Fibroblast of skin of back (primary cell): Measurements from ENCODE around the gene GUCY1A2. TPM values are rescaled to one million over a fixed set of nuclear protein-coding genes. Genes with fewer than 3 reads are reported as not detected.
"Not testable (repeated sequence)": the region's sequence is repeated elsewhere in the genome, so short reads cannot be mapped to it uniquely, and the experiment has no call there.

ENCODE experiments used
- DNase-seq: peaks from one replicate; pipeline ENCODE4 v3.0.0-alpha.2; 2013
- polyA plus RNA-seq, 2 experiments: library from polyadenylated mRNA; unstranded; fragments of 120-200 nt; gene quantifications; one replicate each; pipeline ENCODE4 v1.2.1, GENCODE V29; 2013; ENCODE audit not compliant: insufficient read length in 2 of 2

Gene GUCY1A2, protein sequence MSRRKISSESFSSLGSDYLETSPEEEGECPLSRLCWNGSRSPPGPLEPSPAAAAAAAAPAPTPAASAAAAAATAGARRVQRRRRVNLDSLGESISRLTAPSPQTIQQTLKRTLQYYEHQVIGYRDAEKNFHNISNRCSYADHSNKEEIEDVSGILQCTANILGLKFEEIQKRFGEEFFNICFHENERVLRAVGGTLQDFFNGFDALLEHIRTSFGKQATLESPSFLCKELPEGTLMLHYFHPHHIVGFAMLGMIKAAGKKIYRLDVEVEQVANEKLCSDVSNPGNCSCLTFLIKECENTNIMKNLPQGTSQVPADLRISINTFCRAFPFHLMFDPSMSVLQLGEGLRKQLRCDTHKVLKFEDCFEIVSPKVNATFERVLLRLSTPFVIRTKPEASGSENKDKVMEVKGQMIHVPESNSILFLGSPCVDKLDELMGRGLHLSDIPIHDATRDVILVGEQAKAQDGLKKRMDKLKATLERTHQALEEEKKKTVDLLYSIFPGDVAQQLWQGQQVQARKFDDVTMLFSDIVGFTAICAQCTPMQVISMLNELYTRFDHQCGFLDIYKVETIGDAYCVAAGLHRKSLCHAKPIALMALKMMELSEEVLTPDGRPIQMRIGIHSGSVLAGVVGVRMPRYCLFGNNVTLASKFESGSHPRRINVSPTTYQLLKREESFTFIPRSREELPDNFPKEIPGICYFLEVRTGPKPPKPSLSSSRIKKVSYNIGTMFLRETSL
- 0.31 TPM for polyA plus RNA-seq (2013, experiment 1 of 2; ENCODE audit: insufficient read length)
- 0.85 TPM for polyA plus RNA-seq (2013, experiment 2 of 2; ENCODE audit: insufficient read length)

DNA sequence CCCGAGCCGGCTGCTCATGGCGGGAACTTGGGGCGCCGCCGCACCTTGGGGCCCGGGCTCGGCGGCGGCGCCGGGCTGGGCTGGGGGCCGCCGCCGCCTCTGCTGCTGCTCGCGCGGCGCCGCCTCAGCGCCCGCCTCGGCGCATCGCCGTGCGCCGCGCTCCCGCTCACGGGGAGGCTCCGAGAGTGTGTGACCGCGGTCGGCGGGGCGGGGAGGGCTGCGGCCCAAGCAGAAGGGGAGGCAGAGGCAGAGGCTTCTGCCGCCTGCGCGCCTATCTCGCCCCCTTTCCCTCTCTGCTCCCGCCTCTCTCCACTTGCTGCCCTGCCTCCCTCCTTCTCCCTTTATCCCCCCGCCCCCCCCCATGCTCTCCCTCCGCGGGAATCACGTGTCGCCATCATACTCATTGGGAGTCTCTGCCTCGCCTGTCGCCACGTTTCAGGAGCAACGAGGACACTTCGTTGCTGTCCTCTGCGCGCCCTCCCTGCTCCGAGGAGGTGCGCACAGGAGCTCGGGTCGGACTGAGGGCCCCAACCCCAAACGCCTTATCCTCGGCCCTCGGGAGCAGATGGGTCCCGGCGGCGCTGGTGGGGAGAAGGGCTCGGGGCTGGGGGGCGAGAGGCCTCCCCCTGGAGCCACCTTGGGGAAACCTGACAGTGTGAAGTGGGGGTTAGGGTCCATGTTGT, at the start of gene GUCY1A2:
TSS of gene GUCY1A2 (minus strand) at position 258 of the 683 bp plus-strand sequence. CDS start 421 bp downstream, outside the sequence.
- DNase-seq: no peak

GRCh38 chr11:107054391-107054790, 36.1 kb upstream of the GUCY1A2 start:
- no peak for DNase-seq

GRCh38 chr11:107051332-107051731, 33.1 kb upstream of the GUCY1A2 start:
- not testable (repeated sequence) for DNase-seq

DNA sequence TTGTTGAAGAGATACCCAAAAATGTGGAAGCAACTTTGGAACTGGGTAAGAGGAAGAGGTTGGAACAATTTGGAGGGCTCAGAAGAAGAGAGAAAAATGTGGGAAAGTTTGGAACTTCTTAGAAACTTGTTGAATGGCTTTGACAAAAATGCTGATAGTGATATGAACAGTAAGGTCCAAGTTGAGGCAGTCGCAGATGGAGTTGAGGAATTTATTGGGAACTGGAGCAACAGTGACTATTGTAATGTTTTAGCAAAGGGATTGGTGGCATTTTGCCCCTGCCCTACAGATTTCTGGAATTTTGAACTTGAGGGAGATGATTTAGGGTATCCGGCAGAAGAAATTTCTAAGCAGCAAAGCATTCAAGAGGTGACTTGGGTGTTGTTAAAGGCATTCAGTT, 32.6 kb upstream of the GUCY1A2 start:
- not testable (repeated sequence) for DNase-seq

- peak; percentile 47 for DNase-seq
Measured at GRCh38 chr11:107050121-107050520, 31.8 kb upstream of the GUCY1A2 start.

GRCh38 chr11:107044503-107044902, 26.2 kb upstream of the GUCY1A2 start:
- no peak for DNase-seq

GRCh38 chr11:107043242-107044006, 25.1 kb upstream of the GUCY1A2 start:
- DNase-seq: peak; percentile 97

GRCh38 chr11:107042748-107043147, 24.5 kb upstream of the GUCY1A2 start:
- no peak for DNase-seq

GRCh38 chr11:107041088-107041444, 22.8 kb upstream of the GUCY1A2 start:
- DNase-seq: peak; percentile 66

GRCh38 chr11:107040433-107041087, 22.3 kb upstream of the GUCY1A2 start:
- DNase-seq: no peak

DNA sequence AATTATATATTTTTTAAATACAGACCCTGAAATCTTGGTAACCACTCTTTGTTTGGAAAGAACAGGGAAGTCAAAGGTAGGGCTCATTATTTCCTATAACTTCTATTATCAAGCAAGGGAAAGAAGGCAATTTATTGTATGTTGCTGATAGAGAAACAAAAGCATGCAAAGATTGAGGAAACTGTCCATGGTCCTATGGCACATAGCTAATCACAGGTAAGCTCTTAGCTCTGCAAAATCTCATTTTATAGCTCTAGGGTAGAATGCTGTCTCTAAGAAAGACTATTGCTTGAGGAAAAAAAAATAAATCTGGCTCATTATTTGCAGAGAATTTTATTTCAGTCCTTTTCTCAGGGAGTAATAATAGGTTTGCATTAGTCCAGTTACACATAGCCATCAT, 7.4 kb upstream of the GUCY1A2 start:
- DNase-seq: no peak

GRCh38 chr11:107020594-107020993, 2.3 kb upstream of the GUCY1A2 start:
- no peak for DNase-seq

DNA sequence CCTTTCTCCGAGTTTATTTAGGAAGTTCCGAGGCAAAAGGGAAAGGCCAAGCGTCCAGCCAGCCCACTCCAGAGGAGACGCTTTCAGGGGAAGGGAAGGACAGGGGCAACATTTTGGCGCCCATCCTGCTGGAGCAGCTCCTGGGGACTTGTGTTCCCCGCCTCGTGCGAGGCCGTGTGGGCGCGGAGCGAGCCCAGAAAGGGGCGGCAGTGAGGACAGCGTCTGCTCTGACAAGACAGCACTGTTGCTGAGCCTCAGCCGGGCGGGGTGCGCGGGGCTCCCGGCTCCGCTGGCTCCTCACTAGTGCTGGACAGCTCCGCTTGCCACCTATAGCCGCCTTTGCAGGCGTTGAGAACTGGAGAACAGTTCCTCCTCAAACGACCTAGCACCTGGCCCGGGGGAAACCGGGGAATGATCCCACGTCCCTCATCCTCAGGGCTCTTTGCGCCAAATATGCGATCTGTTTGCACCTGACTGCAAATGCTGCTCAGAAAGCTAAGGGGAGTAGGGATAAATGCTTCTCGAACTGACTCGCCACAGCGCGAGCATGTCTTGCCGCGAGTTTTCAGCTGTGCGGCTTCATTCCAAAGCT, 722 bp upstream of the GUCY1A2 start:
- DNase-seq: peak; percentile 75

GRCh38 chr11:107017433-107018218, 650 bp downstream of the GUCY1A2 start:
- DNase-seq: peak; percentile 57

- no peak for DNase-seq
Measured at GRCh38 chr11:107017104-107017432, 1.2 kb downstream of the GUCY1A2 start.

GRCh38 chr11:107014871-107015270, 3.4 kb downstream of the GUCY1A2 start:
- DNase-seq: no peak

DNA sequence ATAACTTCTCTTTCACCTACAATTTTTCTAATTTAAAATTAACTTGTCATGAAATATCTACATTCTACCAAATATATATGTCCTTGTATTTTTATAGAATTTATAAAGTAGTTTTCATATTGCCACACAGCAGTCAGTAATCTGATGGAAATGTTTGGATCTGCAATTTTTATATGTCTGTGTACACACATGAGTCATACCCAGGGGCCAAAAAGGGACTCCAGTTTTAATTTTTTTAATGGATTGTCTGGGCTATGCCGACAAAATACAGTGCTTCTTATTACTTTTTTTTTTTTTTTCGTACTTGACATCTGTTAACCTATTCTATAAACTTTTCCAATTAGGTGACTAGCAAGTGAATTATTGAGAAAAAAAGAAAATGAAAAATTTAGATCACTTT, 6.3 kb downstream of the GUCY1A2 start:
- DNase-seq: no peak

- no peak for DNase-seq
Measured at GRCh38 chr11:107009190-107009589, 9.1 kb downstream of the GUCY1A2 start.

DNA sequence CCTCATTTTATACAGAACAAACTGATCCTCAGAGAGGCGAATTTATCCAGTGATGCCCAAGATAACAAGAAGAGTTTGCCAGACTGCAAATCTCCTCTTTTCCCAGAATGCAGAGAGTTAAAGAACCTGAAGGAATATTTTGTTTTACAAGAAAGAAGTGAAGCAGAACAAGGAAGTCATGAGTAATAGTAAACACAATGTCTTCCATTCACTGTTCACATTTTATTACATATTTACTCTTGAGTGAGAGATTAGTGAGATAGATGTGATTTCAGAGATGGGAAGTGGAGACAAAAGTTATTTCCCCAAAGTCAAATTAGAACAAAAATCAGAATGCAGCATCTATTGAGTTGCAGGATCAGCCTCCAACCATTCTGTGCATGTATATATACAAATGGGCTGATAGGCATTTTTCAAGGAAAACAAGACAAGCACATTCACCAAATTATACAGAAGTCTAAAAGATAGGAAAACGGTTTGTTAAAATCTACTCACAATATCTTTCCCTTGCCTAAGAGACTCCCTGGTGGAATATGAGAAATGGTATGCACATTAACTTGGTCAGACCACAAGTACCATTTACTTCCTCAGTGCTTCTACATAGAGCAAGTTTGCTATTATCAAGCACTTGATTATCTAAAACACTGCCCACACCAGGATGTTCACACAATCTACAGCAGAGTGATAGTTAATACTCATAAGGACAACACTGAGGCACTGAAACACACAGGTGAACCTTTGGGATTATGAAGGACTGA, 12.0 kb downstream of the GUCY1A2 start:
- no peak for DNase-seq

GRCh38 chr11:106999196-106999595, 19.1 kb downstream of the GUCY1A2 start:
- peak; percentile 61 for DNase-seq
